ENCODE data around the gene HES6. TPM values are rescaled to one million over a fixed set of nuclear protein-coding genes. Genes with fewer than 3 reads are reported as not detected.

HES6 gene
- total RNA-seq, 2 experiments from 2014 or later: 1.5 to 1.9 TPM

DNA sequence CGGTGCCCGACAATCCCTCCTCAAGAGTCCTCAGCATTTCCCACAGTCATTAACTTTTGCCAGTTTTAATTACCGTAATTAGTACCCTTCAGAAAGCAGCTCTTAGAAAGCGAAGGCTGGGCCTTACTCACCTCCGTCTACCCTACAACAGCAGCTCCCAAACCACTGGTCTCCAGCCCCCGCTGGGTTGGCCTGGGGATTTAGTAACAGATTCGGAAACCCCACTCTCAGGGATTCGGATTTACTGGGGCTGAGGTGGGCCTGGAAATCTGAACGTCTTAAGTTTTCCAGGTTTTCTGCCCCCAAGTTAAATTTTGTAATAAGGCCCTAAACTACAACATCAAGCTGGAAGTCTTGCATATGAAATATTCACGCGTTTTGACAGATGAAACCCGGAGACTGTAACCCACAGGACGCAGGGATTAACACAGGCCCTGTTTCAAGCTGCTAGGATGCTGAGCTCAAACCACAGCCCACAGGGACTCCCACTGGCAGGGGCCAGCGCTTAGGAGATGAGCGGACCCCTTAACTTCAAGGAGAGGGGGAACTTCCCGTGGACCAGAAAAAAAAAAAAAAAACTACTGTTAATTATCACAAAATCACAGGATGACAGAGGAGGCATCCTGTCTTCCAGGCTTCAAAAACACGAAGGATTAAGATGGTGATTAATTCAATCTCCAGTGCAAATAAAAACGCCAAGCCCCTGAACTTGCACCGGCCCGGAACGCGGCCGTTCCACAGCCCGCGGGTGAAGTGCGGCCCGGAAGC lies 37.3 kb downstream of the HES6 start:
- H3K4me1 ChIP-seq (ENCODE audit: insufficient read depth, low read length): peaks cover 40% of the 10 kb centered on the region
- Mint-ChIP-seq H3K9me3 (no peaks in the 10 kb centered on the region), H3K36me3 (ENCODE audit: low read depth) (peaks cover 16% of the 10 kb centered on the region), H3K27ac (peak overlapping the region; percentile 91), H3K4me3 (peak overlapping the region; percentile 95), H3K4me1 (ENCODE audit: low read depth) (peaks cover 48% of the 10 kb centered on the region), H3K27me3 (no peaks in the 10 kb centered on the region)
- ChIA-PET CTCF (interaction anchor here (0.7 to 1.5 kb wide), 4 partner anchors 12 to 398 kb away, joined by 3 to 4 read pairs (median 3); no protein-coding TSS in a partner anchor), POLR2A (interaction anchor here (1.0 to 2.6 kb wide), 4 partner anchors 29 to 234 kb away, joined by 3 to 18 read pairs (median 4); no protein-coding TSS in a partner anchor)
- H3K27ac ChIP-seq (ENCODE audit: low read depth in 1 of 2, low read length in 2 of 2): peak overlapping the region; percentile 12 to 42
- intact Hi-C loops (cut with DNase I, micrococcal nuclease): loop anchor here (1.0 to 10.0 kb wide), 6 partner anchors 28 to 508 kb away; partner anchors contain the start of genes ASB1 (in 1 of the 2), PER2 (in 1 of the 2), SCLY (in 1 of the 2) and UBE2F (in 1 of the 2)
- H3K27me3 ChIP-seq (ENCODE audit: control insufficient read depth in 1 of 2, insufficient read depth in 2 of 2, low read length in 2 of 2): no peaks in the 10 kb centered on the region
- TF ChIP-seq, protein P1, sequence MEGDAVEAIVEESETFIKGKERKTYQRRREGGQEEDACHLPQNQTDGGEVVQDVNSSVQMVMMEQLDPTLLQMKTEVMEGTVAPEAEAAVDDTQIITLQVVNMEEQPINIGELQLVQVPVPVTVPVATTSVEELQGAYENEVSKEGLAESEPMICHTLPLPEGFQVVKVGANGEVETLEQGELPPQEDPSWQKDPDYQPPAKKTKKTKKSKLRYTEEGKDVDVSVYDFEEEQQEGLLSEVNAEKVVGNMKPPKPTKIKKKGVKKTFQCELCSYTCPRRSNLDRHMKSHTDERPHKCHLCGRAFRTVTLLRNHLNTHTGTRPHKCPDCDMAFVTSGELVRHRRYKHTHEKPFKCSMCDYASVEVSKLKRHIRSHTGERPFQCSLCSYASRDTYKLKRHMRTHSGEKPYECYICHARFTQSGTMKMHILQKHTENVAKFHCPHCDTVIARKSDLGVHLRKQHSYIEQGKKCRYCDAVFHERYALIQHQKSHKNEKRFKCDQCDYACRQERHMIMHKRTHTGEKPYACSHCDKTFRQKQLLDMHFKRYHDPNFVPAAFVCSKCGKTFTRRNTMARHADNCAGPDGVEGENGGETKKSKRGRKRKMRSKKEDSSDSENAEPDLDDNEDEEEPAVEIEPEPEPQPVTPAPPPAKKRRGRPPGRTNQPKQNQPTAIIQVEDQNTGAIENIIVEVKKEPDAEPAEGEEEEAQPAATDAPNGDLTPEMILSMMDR (IDR thresholded peaks at IDR 0.05): no peak
- H3K9me3 ChIP-seq (ENCODE audit: control insufficient read depth in 1 of 2, insufficient read depth in 1 of 2, low read length in 2 of 2): no peaks in the 10 kb centered on the region
- no peaks in the 10 kb centered on the region for H3K36me3 ChIP-seq (ENCODE audit: insufficient read depth, low read length)
- DNase-seq (peak in 5 of 14 experiments; percentile 8 to 53 (median 27)), ATAC-seq (ENCODE audit: poor library complexity) (no peak)
- H3K4me3 ChIP-seq (ENCODE audit: low read length): peak overlapping the region; percentile 70

DNA sequence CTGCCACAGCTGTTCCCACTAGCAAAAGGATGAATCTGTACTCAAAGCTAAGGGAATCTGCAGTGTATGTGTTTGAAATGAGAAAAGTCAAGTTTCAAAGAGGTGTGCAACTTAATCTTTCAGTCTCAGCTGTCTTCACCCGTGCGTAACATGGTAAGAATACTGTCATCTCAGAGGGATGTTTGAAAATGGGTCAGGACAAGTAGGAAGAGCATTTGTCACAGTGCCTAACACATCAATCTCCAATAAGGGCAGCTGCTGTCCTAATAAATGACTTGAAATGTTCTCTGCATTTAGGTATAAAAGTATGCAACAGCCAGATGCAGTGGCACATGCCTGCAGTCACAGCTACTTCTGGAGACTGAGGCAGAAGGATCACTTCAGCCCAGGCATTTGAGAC lies 49.4 kb downstream of the HES6 start:
- Mint-ChIP-seq H3K4me1 (ENCODE audit: low read depth) (no peaks in the 10 kb centered on the region), H3K4me3 (no peak overlapping the region), H3K27ac (no peak overlapping the region), H3K27me3 (no peaks in the 10 kb centered on the region), H3K9me3 (no peaks in the 10 kb centered on the region), H3K36me3 (ENCODE audit: low read depth) (peaks cover 97% of the 10 kb centered on the region)
- ATAC-seq (ENCODE audit: poor library complexity) (no peak), DNase-seq (no peak)
- CTCF ChIA-PET: interaction anchor here (1.1 kb wide), 1 partner anchor 11 kb away, joined by 3 read pairs; no protein-coding TSS in a partner anchor
- Histone ChIP-seq H3K27ac (ENCODE audit: low read depth in 1 of 2, low read length in 2 of 2) (no peak overlapping the region), H3K36me3 (ENCODE audit: insufficient read depth, low read length) (peaks cover 83% of the 10 kb centered on the region), H3K4me1 (ENCODE audit: insufficient read depth, low read length) (no peaks in the 10 kb centered on the region), H3K27me3 (ENCODE audit: control insufficient read depth in 1 of 2, insufficient read depth in 2 of 2, low read length in 2 of 2) (no peaks in the 10 kb centered on the region), H3K4me3 (ENCODE audit: low read length) (no peak overlapping the region), H3K9me3 (ENCODE audit: control insufficient read depth in 1 of 2, insufficient read depth in 1 of 2, low read length in 2 of 2) (no peaks in the 10 kb centered on the region)
- POLR2A ChIA-PET: no interaction called here
- TF ChIP-seq, protein P1 (IDR thresholded peaks at IDR 0.05): no peak
- intact Hi-C loops (cut with DNase I, micrococcal nuclease): no loop called here

Other genes with a start within 250 kb of the HES6 start
- 1 to 10 TPM; 8.9 to 9.6 TPM for gene SCLY, start 179.0 kb downstream of the HES6 start, total RNA-seq
- gene ESPNL, start 139.7 kb downstream of the HES6 start, total RNA-seq: not detected
- not detected for gene KLHL30, start 101.4 kb downstream of the HES6 start, total RNA-seq
- not detected for gene ERFE, start 81.1 kb downstream of the HES6 start, total RNA-seq
- 100 to 1,000 TPM; 133 to 143 TPM for gene ILKAP, start 36.3 kb downstream of the HES6 start, total RNA-seq
- 10 to 100 TPM; 33.8 to 38.2 TPM for gene PER2, start 48.6 kb upstream of the HES6 start, total RNA-seq
- 1 to 10 TPM; 5.1 to 6.9 TPM for gene TRAF3IP1, start 80.5 kb upstream of the HES6 start, total RNA-seq
- gene ASB1, start 186.9 kb upstream of the HES6 start, total RNA-seq: 10 to 100 TPM; 14.3 to 19.6 TPM

Data from CD4-positive, alpha-beta T cell (primary cell).